Right ventricle myocardium inferior (tissue), 1 donor: ENCODE results near the gene GDF11. TPM values are rescaled to one million over a fixed set of nuclear protein-coding genes. Genes with fewer than 3 reads are reported as not detected.

Experiments used
- ATAC-seq: fragments of 200-7000 bp; cut with Tn5 transposase; one replicate; pipeline ENCODE4 v1.9.1; 2020; ENCODE audit warnings: mild to moderate bottlenecking, moderate library complexity
- DNase-seq: peaks from one replicate; pipeline ENCODE4 v3.0.0; 2021; ENCODE audit errors: missing footprints
- intact Hi-C: fragments of 100-400 bp; cut with DNase I; formaldehyde crosslinking; loops from one replicate; pipeline ENCODE4 v1.11.0; 2022
- total RNA-seq: library from RNA; stranded (reverse); fragmentation: NEBNext Ultra II Directional; extraction: Animal tissue kit (Norgen Biotek cat#: 25700); gene quantifications from one replicate; pipeline ENCODE4 v1.2.1, GENCODE V29; 2021
- donor health status: DM: no; HTN: yes; CAD: no; lungs with severe emphysema.

GDF11 gene
- total RNA-seq, 1 donor from 2014 or later: 9.7 TPM

DNA sequence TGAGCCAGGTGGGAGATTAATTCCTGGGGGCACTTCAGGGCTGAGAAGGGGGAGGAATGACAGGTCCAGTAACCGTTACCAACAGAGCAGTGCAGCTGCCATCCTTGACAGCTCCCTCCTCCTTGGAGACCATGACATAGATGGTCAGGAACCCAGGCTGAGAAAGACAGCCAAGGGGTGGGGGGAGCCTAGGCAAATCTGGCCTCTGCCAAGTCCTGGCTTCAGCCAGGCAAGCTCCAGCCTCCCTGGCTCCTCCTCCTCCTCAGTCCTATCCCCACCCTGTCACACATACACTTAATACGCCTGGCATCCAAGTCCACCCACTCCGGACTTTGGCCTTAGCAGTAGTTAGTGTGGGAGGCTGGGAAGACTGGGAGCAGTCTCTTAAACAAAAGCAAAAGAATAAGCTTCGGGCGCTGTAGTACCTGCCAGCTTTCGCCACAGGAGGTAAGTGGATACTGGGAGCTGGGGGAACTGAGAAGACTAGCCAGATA, 22.8 kb upstream of the GDF11 start, which contains the start of gene RDH5:
Gene RDH5 (plus strand): TSS at position 323 of the 494 bp plus-strand sequence. CDS start 792 bp downstream, outside the sequence.
- intact Hi-C loops: loop anchor here (2.0 to 5.0 kb wide), 2 partner anchors 13 to 38 kb away; partner anchors contain the start of gene ITGA7
- ATAC-seq (peak; percentile 65), DNase-seq (no peak)

DNA sequence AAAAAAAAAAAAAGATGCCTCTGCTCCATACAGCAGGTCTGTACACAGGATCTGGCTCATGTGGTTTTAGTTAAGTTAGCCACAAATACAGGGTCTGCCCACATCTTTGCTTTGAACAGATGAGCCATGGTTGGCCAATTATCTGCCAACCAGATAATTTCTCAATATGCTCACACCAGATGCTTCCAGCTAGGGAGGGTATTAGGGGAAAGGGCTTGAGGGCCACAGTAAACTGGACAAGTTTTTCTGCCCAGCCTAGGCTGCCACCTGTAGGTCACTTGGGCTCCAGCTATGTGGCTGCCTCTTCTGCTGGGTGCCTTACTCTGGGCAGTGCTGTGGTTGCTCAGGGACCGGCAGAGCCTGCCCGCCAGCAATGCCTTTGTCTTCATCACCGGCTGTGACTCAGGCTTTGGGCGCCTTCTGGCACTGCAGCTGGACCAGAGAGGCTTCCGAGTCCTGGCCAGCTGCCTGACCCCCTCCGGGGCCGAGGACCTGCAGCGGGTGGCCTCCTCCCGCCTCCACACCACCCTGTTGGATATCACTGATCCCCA, 22.0 kb upstream of the GDF11 start:
- intact Hi-C loops: loop anchor here (2.0 to 5.0 kb wide), 2 partner anchors 14 to 39 kb away; partner anchors contain the start of gene ITGA7
- DNase-seq (peak; percentile 79), ATAC-seq (peak; percentile 43)

DNA sequence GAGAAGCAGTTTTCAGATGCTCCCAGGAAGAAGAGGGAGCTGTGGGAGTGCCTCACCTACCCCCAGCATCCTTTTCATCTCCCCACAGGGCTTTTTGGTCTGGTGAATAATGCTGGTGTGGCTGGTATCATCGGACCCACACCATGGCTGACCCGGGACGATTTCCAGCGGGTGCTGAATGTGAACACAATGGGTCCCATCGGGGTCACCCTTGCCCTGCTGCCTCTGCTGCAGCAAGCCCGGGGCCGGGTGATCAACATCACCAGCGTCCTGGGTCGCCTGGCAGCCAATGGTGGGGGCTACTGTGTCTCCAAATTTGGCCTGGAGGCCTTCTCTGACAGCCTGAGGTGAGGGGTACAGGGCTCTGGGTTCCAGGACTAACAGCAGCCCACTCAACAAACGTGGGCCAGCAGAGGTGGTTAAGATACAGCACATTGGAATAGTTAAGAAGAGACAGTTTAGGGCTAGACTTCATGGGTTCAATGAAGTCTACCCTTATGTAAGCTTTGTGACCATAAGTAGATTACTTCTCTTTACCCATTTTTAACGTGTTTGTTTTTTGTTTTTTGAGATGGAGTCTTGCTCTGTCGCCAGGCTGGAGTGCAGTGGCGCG, 21.2 kb upstream of the GDF11 start:
- intact Hi-C loops: loop anchor here (2.0 to 5.0 kb wide), 2 partner anchors 15 to 39 kb away; partner anchors contain the start of gene ITGA7
- no peak for DNase-seq

DNA sequence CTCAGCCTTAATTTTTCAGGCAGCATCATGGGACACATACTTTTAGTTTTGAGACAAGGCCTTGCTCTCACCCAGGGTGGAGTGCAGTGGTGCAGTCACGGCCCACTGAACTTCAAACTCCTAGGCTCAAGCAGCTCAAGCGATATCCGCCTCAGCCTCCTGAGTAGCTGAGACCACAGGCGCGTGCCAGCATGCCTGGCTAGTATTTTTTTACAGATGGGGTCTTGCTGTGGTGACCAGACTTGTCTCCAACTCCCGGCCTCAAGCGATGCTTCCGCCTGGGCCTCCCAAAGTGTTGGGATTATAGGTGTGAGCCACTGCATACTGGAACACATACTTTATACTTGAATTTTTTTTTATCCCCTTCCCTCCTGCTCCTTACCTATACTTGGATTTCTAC, 20.0 kb upstream of the GDF11 start:
- no peak for DNase-seq
- no peak for ATAC-seq
- intact Hi-C loops: loop anchor here (5.0 kb wide), 1 partner anchor 41 kb away; a partner anchor contains a TSS

More for the DNA sequence above, 21.2 kb upstream of the GDF11 start:
- no peak for ATAC-seq

DNA sequence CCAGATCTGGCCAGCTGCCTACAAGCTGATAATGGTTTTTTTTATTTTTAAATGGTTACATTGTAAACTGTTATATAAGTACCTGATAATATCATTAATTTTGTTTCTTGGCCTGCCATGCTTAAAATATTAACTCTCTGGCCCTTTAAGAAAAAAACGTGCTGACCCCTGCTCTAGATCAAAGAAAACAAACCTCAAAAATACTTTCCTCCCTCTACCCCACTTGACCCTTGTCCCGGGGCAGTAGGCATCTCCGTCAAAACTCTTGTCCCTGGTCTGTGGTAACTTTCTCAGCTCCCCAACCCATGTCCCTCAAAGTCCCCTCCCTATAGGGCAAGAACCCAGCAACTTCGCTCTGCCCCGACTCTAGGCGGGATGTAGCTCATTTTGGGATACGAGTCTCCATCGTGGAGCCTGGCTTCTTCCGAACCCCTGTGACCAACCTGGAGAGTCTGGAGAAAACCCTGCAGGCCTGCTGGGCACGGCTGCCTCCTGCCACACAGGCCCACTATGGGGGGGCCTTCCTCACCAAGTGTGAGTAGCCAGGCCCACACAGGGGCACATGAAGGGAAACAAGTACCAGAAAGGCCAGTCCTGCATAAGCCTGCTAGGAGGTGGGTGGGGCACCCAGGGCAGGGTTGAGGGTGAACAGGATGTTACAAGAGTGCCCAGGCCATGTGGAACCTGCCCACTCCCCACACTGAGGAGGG, 19.3 kb upstream of the GDF11 start:
- DNase-seq (no peak), ATAC-seq (no peak)
- intact Hi-C loops: loop anchor here (5.0 kb wide), 1 partner anchor 41 kb away; a partner anchor contains a TSS

DNA sequence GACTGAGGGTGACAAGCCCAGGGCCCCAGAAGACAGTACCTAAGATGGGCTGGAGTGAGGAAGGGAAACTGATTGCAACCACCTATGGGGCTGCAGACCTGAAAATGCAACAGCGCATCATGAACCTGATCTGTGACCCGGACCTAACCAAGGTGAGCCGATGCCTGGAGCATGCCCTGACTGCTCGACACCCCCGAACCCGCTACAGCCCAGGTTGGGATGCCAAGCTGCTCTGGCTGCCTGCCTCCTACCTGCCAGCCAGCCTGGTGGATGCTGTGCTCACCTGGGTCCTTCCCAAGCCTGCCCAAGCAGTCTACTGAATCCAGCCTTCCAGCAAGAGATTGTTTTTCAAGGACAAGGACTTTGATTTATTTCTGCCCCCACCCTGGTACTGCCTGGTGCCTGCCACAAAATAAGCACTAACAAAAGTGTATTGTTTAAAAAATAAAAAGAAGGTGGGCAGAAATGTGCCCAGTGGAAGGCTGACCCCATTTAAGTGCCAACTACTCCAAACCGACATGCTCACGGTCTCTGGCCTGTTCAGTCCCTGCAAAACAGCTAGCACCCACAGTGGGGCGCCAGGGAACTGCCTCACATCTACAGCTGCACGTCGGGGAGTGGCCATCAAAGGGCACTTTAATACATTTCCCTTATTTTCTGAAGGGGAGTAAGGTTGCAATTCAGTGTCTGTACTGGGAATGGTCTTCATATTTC, 18.5 kb upstream of the GDF11 start:
- intact Hi-C loops: loop anchor here (5.0 kb wide), 1 partner anchor 42 kb away; a partner anchor contains a TSS
- DNase-seq (peak; percentile 89), ATAC-seq (no peak)

DNA sequence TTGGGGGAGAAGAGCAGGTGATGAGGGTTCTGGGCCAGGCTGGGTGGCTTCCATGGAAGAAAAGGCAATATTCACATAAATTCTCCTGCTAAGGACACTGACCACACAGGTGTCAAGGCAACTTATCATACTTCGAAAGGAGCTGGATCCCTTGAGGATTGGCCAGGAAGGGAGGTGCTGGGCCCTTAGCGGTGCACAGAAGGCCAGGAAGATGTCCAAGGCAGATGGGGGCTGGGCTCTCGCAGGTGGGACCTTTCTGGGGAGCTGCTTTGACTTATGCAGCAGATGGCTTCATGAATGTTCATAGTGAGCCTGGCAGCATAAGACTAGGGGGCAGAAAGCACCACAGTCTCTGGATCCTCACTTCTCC, 18.0 kb upstream of the GDF11 start:
- ATAC-seq: no peak
- intact Hi-C loops: loop anchor here (5.0 kb wide), 1 partner anchor 43 kb away; a partner anchor contains a TSS
- no peak for DNase-seq

DNA sequence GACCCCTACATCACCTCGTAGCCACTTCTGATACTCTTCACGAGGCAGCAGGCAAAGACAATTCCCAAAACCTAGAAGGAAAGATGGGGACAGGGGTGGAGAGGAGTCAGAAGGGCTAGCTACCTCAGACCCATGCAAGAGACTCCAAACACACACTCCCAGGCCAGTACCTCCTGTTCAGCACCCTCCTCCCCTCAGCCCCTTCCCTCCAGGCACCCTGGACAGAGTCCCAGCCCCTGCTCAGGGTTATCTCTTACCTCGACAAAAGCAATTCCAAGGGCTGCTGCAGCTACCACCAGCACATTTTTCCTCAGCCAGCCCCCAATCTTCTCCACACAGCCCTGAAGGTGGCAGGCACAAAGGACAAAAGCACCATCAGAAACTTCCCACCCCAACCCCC, 17.4 kb upstream of the GDF11 start:
- DNase-seq (no peak), ATAC-seq (no peak)
- intact Hi-C loops: no loop called here

DNA sequence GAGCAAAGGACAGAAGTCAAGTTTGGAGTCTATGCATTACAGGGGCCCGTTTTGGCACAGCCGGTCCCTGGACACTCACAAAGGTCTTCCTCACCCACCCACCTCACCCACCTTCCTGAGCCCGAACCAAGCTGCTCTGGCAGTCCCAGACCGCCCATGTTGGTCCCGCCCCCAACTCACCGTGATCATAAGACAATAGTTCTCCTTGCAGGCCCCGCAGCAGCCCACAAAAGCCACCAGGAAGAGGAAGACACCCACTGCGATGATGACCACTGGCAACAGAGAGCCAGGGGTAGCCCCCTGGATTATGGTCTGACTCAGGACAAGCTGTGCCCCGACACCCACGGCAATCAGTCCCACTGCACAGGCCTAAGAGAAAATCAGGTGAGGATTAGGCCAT, 16.0 kb upstream of the GDF11 start:
- ATAC-seq (no peak), DNase-seq (no peak)
- intact Hi-C loops: no loop called here

DNA sequence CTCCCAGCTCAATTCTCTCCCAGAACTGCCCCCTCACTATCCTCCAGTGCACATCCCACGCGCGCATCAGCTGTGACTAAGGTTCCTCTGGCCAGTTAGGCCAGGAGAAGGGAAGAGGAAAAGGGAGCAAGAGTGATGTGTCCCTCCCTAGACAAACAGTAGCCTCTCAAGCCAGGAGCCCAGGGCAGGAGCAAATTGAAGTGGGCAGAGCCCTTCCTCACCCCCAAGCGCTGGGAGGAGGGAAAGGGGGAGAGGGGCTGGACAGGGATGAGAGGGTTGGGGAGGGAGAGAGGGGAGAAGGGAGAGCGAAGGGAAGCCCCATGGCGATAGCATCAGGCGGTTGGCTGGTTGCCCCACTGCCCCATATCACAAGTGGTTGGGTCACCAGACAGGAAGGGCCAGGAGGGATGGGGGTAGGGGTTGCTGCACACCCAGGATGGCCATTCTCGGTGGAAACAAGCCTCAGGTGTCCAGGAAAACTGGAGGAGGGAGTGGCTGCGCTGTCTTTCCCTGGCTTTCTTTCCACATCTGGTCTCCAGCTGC, 15.2 kb upstream of the GDF11 start:
- intact Hi-C loops: no loop called here
- DNase-seq (peak; percentile 76), ATAC-seq (no peak)

DNA sequence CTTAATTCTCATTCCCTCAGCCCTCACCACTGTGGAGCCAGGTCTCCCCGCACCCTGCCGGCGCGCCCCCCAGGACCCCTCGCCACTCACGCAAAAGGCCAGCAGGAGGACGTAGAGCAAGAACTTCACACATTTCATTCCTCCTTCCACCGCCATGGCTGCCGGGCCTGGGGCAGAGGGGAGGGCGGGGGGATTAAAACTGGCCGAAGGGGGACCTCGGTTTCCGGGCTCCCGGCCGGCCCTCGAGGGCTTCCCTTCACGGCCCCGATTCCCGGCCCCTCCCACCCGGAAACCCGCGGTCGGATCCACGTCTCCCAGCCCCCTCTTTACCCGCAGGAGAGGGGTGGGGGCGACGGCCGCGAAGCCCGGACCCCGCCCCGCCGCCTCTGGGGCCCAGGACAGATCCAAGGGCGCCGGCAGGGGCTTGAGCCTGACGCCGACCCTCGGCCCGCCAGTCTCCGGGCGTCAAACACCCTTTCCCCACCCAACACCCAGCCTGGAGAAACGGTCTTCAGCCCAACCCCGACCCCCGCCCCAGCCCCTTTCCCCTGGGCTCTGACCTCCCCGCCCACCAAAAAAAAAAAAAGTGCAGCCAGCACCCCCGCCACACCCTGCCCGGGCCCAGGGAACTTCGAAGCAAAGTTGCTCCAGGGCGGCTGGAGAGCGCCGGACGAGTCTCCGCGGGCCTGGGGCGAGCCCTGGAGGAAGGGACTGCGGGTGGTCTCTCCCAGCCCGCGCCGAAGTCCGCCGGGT, 14.6 kb upstream of the GDF11 start:
- peak; percentile 84 for DNase-seq
- ATAC-seq: peak; percentile 45
- intact Hi-C loops: no loop called here

DNA sequence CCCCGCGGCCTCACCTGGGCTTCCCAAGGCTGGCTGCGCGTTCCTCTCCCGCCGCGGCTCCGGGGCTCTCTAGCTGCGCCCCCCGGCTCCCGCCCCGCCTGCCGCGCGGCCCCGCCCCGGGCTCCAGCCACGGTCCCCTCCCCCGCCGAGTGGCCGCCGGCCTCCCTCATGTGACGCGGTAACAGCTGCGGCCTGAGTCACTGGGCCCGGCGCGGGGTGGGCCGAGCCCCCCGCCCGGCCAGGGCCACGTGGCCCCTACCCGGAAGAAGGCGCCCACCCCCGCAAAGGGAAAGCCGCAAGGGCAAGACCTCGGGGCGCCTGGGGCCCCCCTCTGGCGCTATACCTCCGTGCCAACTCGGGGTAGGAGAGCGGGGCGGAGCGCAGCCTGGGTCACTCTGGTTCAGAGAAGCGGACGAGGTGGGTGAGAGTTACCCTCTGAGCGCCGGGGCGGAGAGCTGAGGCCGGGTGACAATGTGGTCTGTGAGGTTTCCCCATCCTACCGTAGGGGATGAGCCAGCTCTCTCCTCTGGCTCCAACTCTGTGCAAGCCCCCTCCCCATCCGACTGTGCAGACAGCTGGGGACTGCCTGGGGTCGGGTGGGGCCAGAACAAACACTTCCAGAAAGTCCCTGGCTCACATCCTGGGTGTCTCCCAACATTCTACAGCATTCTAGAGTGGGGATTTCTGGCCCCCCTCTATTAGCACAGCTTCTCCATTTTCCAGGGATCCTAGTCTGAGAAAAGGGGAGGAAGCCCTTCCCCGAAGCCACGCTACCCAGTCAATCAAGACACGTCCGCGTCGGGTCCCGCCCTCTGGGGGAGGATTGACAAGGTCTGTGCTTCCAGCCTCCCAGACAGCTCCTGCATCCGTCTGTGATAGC, 13.7 kb upstream of the GDF11 start, which contains the start of gene CD63:
Gene CD63 (minus strand): TSS at position 71 of the 880 bp plus-strand sequence. CDS start 668 bp downstream, outside the sequence.
- ATAC-seq (peak; percentile 90), DNase-seq (peak; percentile 96)
- intact Hi-C loops: no loop called here

DNA sequence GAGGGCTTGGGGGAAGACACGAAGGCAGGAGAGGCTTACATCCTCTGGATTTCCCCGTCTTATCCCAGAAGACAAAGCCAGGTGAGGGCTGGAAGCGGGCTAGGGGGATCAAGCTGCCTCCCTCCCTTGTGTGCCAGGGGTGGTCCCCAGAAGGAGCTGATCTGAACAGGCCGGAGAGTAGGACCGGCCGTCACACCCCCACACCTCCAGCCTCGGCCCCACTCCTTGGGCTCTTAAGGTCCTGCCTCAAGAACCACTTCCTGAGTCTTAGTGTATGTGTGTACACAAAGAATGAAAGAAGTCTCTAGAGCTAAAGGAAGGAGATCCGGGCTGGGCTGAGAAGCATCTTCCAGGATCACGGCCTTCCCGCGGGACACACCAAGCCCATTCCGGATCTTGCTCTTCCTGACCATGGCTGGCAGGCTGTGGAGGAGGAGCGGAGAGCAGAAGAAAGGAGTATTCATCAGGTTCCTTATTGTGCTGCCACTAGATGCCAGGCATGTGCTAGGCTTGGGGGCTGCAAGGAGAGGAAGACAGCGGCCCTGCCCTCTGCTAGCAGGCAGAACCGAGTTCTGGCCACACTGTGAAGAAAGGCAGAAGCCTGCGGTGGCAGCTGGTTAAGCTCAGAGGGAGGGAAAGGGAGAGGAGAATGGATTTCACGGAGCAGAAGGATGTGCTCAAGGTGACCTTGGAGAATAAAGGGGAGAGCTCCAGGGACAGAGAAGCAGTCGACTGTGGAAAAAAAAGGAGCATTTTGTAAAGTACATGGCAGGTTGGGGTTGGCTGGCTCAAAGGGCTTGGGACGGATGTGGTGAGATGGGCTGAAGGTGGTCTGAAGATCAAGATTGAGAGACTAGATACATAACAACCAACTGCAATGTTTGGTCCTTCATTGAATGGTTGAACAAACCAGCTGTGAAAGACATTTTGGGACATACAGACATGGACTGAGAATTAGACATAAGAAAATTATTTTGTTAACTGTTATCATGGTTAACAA, 12.8 kb upstream of the GDF11 start:
- intact Hi-C loops: no loop called here
- DNase-seq (no peak), ATAC-seq (peak; percentile 2)

DNA sequence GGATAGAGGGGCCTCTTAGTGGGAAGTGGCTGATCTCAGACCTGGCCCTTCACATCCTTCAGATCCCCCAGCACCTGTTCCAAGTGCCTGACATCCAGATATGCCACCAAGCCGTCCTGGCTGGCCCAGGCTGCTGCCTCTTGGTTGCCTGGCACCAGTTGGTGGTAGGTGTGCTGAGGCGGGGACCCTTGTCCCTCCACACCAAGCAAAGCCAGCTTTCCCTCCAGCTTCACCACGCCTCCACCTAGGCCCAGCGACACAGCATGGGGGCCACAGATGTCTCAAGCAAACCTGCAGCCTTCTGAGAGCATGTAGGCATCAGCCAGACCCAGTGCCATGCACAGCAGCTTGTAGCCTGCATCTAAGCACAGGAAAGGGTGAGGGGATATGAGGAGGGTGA, 10.6 kb upstream of the GDF11 start:
- ATAC-seq (no peak), DNase-seq (no peak)
- intact Hi-C loops: no loop called here

DNA sequence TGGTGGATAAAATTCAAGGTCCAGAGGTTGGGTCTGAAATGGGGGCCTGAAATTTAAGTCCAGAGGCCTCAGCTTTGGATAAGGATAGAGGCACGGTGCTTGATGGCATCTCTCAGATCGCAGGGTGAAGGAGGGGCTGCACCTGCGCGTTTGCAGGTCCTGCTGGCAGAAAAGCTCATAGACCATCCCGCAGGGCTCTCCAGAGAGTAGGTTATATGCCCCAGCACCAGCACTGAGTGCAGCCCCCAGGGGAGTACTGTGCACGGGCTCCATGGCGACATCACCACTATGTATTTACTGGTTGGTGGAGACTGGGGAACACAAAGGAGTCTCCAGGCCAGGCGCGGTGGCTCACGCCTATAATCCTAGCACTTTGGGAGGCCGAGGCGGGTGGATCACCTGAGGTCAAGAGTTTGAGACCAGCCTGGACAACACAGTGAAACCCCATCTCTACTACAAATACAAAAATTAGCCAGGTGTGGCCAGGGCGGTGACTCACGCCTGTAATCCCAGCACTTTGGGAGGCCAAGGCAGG, 9.8 kb upstream of the GDF11 start:
- DNase-seq: no peak
- intact Hi-C loops: no loop called here

DNA sequence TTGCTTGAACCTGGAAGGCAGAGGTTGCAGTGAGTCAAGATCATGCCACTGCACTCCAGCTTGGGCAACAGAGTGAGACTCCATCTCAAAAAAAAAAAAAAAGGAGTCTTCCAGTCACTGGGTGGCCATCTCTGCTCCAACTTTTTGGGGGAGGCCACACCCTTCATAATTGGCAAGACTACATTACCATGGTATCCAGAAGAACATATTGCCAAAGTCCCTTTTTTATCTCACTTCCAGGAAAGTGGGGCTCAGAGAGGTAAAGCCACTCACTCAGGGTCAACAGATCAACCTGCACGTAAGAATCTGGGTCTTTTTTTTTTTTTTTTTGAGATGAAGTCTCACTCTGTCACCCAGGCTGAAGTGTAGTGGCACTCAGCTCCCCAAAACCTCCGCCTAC, 9.1 kb upstream of the GDF11 start:
- no peak for ATAC-seq
- intact Hi-C loops: no loop called here
- DNase-seq: no peak

More for the DNA sequence above, 9.8 kb upstream of the GDF11 start:
- no peak for ATAC-seq
